Neural crest cell (in vitro differentiated cells): ENCODE data around the gene STAU1. TPM values are rescaled to one million over a fixed set of nuclear protein-coding genes. Genes with fewer than 3 reads are reported as not detected.
A peak's percentile ranks its signal among the peaks of the same experiment; 100 is the strongest.

Source experiments
- DNase-seq: peaks from one replicate; pipeline ENCODE4 v3.0.0; 2021; ENCODE audit warnings: low read depth, mixed read lengths, low spot score
- H3K27ac Mint-ChIP-seq: one replicate; pipeline ENCODE4 v1.8.0; 2021; ENCODE audit warnings: mild to moderate bottlenecking, mixed read lengths; ENCODE audit not compliant: unreplicated experiment
- H3K27me3 Mint-ChIP-seq: 2 replicates; pipeline ENCODE4 v1.8.0; 2021; ENCODE audit warnings: low read depth, mild to moderate bottlenecking, mixed read lengths
- H3K36me3 Mint-ChIP-seq: 2 replicates; pipeline ENCODE4 v1.8.0; 2021; ENCODE audit warnings: low read depth, mild to moderate bottlenecking, mixed read lengths
- H3K4me1 Mint-ChIP-seq: 2 replicates; pipeline ENCODE4 v1.8.0; 2021; ENCODE audit warnings: mixed read lengths
- H3K4me3 Mint-ChIP-seq: one replicate; pipeline ENCODE4 v1.8.0; 2021; ENCODE audit warnings: mild to moderate bottlenecking, mixed read lengths
- H3K9me3 Mint-ChIP-seq: 2 replicates; pipeline ENCODE4 v1.8.0; 2021; ENCODE audit warnings: mixed read lengths
- CTCF ChIP-seq: fragments of 200-600 bp; sonication (generic); conservative IDR thresholded peaks from 2 replicates; pipeline ENCODE4 v1.5.0; 2021; ENCODE audit warnings: antibody characterized with exemption, mild to moderate bottlenecking
- total RNA-seq: library from RNA; stranded (reverse); gene quantifications from 2 replicates; pipeline ENCODE4 v1.2.1, GENCODE V29; 2021

Gene STAU1
- total RNA-seq, 1 donor from 2014 or later, result 102 TPM

- no peaks in the 10 kb centered on the region for H3K27me3 Mint-ChIP-seq
- peak overlapping the region; percentile 41 for H3K4me3 Mint-ChIP-seq
- no peaks in the 10 kb centered on the region for H3K9me3 Mint-ChIP-seq
- DNase-seq, result no peak
- peaks cover 5% of the 10 kb centered on the region for H3K36me3 Mint-ChIP-seq
- peaks cover 44% of the 10 kb centered on the region for H3K4me1 Mint-ChIP-seq
- no peak for TF ChIP-seq CTCF
- H3K27ac Mint-ChIP-seq, result no peak overlapping the region
Observed at GRCh38 chr20:49179368-49180277, 8.5 kb downstream of the STAU1 start.

- no peak overlapping the region for H3K4me3 Mint-ChIP-seq
- H3K4me1 Mint-ChIP-seq, result peaks cover 9% of the 10 kb centered on the region
- no peak for DNase-seq
- no peaks in the 10 kb centered on the region for H3K27me3 Mint-ChIP-seq
- peaks cover 17% of the 10 kb centered on the region for H3K36me3 Mint-ChIP-seq
- no peaks in the 10 kb centered on the region for H3K9me3 Mint-ChIP-seq
- no peak for TF ChIP-seq CTCF
- H3K27ac Mint-ChIP-seq, result no peak overlapping the region
Observed at GRCh38 chr20:49174183-49174582, 14.0 kb downstream of the STAU1 start.

GRCh38 chr20:49172413-49172812 lies 15.7 kb downstream of the STAU1 start:
- Mint-ChIP-seq H3K4me3 (no peak overlapping the region), H3K9me3 (no peaks in the 10 kb centered on the region), H3K36me3 (peaks cover 14% of the 10 kb centered on the region), H3K27me3 (no peaks in the 10 kb centered on the region), H3K4me1 (peaks cover 20% of the 10 kb centered on the region), H3K27ac (no peak overlapping the region)
- no peak for DNase-seq
- no peak for TF ChIP-seq CTCF

GRCh38 chr20:49171909-49172308 lies 16.2 kb downstream of the STAU1 start:
- no peaks in the 10 kb centered on the region for H3K9me3 Mint-ChIP-seq
- no peak overlapping the region for H3K27ac Mint-ChIP-seq
- no peak for DNase-seq
- H3K4me1 Mint-ChIP-seq, result peaks cover 22% of the 10 kb centered on the region
- H3K27me3 Mint-ChIP-seq, result no peaks in the 10 kb centered on the region
- no peak for TF ChIP-seq CTCF
- H3K36me3 Mint-ChIP-seq, result peaks cover 14% of the 10 kb centered on the region
- H3K4me3 Mint-ChIP-seq, result no peak overlapping the region

- Mint-ChIP-seq H3K27ac (no peak overlapping the region), H3K9me3 (no peaks in the 10 kb centered on the region), H3K36me3 (peaks cover 11% of the 10 kb centered on the region), H3K27me3 (no peaks in the 10 kb centered on the region), H3K4me1 (peaks cover 32% of the 10 kb centered on the region), H3K4me3 (no peak overlapping the region)
- no peak for TF ChIP-seq CTCF
- DNase-seq, result no peak
Observed at GRCh38 chr20:49170714-49171113, 17.4 kb downstream of the STAU1 start.
